Panc1 (cell line): ENCODE data around the gene SKOR1.

ENCODE experiments used
- CTCF ChIP-seq: fragments of 450-650 bp; IDR thresholded peaks from 2 replicates; pipeline ENCODE4 v1.5.1; 2017; ENCODE audit warnings: mild to moderate bottlenecking
- SIN3A ChIP-seq: IDR thresholded peaks from 2 replicates; pipeline ENCODE4 v1.6.1; 2012; ENCODE audit warnings: low read depth, mild to moderate bottlenecking, low read length, moderate library complexity, borderline replicate concordance; ENCODE audit not compliant: insufficient read depth

GRCh38 chr15:67821784-67822440 is 3.4 kb upstream of the SKOR1 start:
- TF ChIP-seq CTCF (no peak), SIN3A (no peak)
